Adipose tissue (tissue), 3 donors: Measurements from ENCODE around the gene ANAPC2. TPM values are rescaled to one million over a fixed set of nuclear protein-coding genes. Genes with fewer than 3 reads are reported as not detected.

Experiments
- H3K27ac ChIP-seq: one replicate; pipeline ENCODE4 v1.5.1; 2013; ENCODE audit warnings: low read depth, low read length
- WGBS, 3 donors: extraction: QIAGEN DNeasy Blood & Tissue Kit; methylation state at CpG; one replicate each; pipeline ENCODE4 v1.1.7; 2013; 5-methylcytosine and 5-hydroxymethylcytosine counted together
- polyA plus RNA-seq, 3 donors: library from polyadenylated mRNA; stranded (reverse); fragments of 200-250 nt; gene quantifications; one replicate each; pipeline ENCODE4 v1.2.3, GENCODE V29; 2013
- donor health status: healthy with polysubstance abuse.
- donor health status: Bipolar disorder and iron deficiency.
- donor health status: healthy.

Gene ANAPC2
- polyA plus RNA-seq = 10 to 100 TPM; 27.5 to 39.9 (median 38.6) TPM

GRCh38 chr9:137188490-137189296 is at the start of gene ANAPC2, which contains the start of gene SSNA1:
TSS of gene ANAPC2 (minus strand) at chr9:137188560. CDS start at chr9:137188532, 28 bp downstream.
TSS of gene SSNA1 (plus strand) at chr9:137188676. CDS start at chr9:137188727, 51 bp downstream.
- peak within 1 kb of the TSS; percentile 62 for H3K27ac ChIP-seq
- 0% methylated on average over 68 to 98 of the region's 98 CpGs for WGBS, 3 donors

GRCh38 chr9:137236936-137237421 is 48.6 kb upstream of the ANAPC2 start:
- no peak overlapping the region for H3K27ac ChIP-seq
- 31 to 37% (median 37%) methylated on average over 11 of the region's 11 CpGs for WGBS, 3 donors

DNA sequence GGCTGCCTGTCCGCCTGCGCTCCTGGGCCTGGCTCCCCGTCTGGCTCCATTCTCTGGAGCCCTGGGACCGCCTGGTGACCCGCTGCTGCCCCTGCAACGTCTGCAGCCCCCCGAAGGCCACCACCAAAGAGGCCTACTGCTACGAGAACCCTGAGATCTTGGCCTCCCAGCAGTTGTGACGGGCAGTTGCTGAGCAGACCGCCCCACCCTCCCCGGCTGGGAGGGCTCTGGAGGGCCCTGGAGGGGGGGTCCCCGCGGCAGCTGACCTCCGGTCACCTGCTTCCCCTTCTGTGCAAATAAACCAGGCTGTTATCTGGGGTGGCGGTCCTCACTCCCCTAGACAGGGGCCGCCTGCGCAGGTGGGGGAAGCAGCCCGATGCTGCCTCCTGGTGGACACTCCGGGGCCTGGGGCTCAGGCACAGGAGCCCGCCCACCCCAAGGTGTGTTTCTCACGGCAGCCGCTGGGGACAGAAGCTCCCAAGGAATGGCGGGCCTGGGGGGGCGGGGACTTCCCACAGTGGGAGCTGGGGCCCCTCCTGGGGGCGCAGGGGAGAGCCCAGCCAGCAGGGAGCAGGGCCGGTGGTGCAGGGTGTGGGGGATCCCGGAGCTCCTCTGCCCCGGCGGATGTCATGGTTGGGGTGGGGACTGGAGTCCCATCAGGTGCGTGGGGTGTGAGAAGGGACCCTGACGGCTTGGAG is 48.0 kb upstream of the ANAPC2 start:
- no peak overlapping the region for H3K27ac ChIP-seq
- WGBS, 3 donors = 8 to 10% (median 9%) methylated on average over 30 to 31 of the region's 31 CpGs

DNA sequence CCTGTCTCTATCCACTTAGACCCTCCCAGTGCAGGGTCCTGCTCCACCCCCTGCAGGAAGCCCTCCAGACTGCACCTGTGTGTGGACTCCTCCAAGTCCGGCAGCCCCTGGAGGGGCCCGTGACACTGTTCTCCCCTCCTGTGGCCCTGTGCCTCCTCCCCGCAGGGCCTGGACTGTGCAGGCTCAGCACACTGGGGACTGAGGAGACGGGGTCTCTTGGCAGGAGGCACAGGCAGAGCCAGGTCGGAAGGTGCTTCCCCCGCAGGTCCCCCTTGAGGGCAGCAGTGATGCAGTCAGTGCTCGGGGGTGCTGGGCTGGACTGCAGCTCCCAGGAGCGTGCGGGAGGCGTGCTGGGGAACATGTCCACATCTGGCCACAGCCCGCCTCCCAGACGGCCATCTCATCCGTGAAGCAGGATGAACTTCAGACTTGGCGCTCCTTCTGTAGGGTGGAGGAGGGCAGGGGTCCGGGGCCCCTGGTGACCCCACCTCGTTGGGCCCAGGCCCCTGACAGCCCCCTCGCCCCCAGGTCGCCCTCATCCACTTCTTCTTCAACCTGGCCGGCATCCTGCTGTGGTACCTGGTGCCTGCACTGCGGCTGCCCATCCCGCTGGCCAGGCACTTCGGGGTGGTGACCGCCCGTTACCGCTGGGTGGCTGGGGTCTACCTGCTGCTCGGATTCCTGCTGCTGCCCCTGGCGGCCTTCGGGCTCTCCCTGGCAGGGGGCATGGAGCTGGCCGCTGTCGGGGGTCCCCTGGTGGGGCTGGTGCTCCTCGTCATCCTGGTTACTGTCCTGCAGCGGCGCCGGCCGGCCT is 47.3 kb upstream of the ANAPC2 start:
- H3K27ac ChIP-seq = no peak overlapping the region
- 61 to 67% (median 66%) methylated on average over 28 to 35 of the region's 35 CpGs for WGBS, 3 donors

DNA sequence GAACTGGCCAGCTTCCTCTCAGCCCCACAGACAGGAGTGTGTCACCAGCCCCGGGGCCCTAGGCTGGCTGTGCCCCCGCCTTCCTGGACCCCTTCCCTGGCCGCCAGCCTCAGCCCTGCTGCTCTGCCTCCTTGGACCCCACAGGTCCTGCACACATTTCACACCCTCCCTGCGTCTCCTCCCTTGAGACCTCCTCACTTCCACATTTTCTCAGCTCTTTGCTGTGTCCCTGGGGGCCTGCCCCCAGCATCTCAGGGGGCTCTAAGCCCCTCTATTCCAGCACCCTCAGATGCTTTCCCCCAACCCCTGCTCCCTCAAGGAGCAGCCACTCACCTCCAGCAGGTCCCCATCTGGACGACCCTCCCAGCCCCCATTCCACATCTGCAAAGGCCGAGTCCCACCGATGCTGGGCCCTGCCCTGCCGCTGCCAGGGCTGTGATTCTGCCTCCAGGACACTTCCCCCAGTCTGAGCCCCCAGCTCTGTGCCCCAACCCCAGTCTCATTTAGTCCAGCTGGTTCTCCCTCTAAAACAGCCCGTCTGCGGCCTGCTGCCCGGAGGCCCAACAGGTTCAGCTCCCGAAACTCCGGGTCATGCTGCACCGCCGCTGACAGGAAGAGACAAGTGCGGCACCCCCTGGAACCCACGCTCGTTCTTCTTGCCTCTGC is 46.5 kb upstream of the ANAPC2 start:
- H3K27ac ChIP-seq = no peak overlapping the region
- 65 to 82% (median 72%) methylated on average over 17 to 18 of the region's 18 CpGs for WGBS, 3 donors

- WGBS, 3 donors = 47 to 54% (median 49%) methylated on average over 32 to 40 of the region's 40 CpGs
- no peak overlapping the region for H3K27ac ChIP-seq
Measured at GRCh38 chr9:137234055-137234697, 45.8 kb upstream of the ANAPC2 start.

DNA sequence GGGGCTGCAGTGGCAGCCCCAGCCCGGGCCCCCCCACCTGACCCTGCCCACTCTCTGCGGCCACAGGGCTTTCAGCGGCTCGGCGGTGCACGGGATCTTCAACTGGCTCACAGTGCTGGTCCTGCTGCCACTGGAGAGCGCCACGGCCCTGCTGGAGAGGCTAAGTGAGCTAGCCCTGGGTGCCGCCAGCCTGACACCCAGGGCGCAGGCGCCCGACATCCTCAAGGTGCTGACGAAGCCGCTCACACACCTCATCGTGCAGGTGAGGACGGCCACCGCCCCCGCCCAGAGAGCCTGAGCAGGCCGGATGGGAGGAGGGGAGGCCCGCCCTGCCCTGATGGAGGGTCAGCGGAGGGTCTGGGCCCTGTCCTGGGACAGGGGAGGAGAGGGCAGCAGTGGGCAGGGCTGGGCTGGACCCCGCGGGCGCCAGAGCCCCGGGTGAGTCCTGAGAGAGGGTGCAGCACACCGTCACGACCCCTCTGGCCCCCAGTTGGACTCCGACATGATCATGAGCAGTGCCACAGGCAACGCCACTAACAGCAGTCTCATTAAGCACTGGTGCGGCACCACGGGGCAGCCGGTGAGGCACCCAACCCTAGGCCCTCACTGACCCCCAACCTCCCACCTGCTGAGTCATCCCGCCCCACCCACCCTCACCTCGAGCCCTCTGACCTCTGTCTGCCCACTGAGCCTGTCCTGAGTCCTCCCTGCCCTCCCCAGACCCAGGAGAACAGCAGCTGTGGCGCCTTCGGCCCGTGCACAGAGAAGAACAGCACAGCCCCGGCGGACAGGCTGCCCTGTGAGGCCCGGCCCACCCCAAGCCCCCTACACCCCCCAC is 45.0 kb upstream of the ANAPC2 start:
- 69 to 78% (median 74%) methylated on average over 26 to 40 of the region's 40 CpGs for WGBS, 3 donors
- H3K27ac ChIP-seq = no peak overlapping the region

GRCh38 chr9:137232510-137232909 is 44.1 kb upstream of the ANAPC2 start:
- H3K27ac ChIP-seq = no peak overlapping the region
- 66 to 87% (median 75%) methylated on average over 21 to 24 of the region's 24 CpGs for WGBS, 3 donors

DNA sequence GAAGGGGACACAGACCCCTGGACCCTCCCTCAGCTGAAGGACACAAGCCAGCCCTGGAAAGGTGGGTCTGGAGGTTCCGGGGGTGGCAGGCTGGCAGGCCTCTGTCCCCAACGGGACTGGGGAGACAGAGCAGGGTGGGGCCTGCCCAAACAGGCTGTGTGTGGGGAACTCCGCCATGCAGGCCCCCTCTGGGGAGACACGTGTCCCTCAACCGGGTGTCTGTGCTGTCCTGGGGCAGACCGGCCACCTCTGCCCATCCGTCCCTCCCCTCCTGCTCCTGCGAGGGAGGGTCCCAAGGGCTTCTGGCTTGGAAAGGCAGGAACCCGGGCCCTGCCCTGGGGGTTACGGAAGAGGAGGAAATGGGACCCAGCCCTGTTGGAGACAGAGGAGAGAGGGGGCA is 43.7 kb upstream of the ANAPC2 start:
- 57 to 78% (median 69%) methylated on average over 10 of the region's 10 CpGs for whole genome bisulfite sequencing, 3 donors

DNA sequence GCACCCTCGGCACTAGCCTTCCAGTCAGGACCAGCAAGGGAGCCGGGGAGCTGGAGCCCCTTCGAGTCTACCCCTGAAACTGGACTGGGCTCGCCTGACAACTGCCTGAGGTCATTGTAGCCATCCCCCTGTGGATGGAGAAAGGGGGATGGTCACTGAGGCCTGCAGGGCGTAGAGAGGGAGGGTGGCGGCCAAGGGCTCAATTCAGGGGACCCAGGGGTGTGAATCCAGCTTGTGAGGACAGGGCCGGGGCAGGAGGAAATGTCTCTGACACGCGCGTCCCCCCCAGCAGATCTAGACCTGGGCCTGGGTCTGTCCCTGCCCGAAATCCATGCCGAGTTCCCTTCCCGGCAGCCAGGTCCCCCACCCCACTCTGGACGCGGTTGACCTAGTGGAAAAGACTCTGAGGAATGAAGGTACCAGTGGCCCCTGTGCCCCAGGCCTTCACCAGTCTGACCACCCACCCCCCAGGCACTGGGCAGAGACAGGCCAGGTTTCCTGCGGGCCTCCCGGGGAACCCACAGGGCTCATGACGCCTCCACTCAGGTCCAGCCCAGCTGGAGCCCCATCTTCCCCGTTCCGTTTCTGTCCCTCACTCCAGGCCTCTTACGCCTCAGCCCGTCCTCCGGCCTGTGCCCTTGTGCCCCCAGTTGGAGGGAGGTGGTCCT is 43.1 kb upstream of the ANAPC2 start:
- H3K27ac ChIP-seq = no peak overlapping the region
- WGBS, 3 donors = 79 to 89% (median 81%) methylated on average over 22 to 23 of the region's 23 CpGs

More for the DNA sequence above, 43.7 kb upstream of the ANAPC2 start:
- no peak overlapping the region for H3K27ac ChIP-seq

GRCh38 chr9:137230705-137231371 is 42.5 kb upstream of the ANAPC2 start, which contains the start of gene SLC34A3:
TSS of gene SLC34A3 (plus strand) at chr9:137230901. CDS start at chr9:137231703, 802 bp downstream.
- WGBS, 3 donors = 62 to 72% (median 72%) methylated on average over 14 of the region's 14 CpGs
- no peak within 1 kb of the TSS for H3K27ac ChIP-seq

DNA sequence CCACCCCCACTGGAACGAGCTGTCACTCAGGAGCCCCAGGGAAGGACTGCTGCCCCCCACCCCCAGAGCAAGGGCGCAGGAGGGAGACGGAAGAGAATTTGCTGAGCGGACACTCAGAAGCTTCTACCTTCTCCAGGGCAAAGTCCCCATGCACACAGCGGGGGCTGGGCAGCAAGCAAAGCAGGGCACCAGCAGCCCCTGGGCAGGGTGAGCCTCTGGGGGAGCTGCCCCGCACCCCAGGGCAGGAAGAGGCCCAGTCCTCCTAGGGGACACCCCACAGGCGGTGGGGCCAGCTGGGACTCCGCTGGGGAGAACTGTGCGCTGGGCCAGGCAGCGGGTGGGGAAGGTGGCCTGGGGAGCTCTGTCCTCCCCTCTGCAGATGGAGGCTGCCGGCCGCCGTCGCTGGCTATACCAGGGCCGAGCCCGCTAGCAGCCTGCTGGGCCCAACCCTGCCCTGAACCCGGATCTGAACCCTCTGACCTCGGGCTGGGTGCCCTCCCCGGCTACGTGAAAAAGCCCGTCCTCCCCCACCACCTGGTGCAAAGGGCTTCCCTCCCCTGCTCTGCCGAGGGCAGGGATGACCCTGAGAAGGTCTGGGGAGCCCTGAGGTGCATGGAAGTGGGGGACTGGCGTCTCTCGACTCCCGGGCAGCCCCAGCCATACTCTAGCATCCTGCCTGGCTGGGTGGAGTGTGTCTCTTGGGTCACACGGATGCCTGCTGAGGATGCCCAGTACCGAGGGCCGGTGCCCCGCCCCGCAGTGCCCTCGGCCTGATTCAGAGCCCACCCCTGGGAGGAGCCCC is 41.7 kb upstream of the ANAPC2 start:
- no peak overlapping the region for H3K27ac ChIP-seq
- 57 to 63% (median 59%) methylated on average over 24 to 31 of the region's 31 CpGs for WGBS, 3 donors

- 59 to 73% (median 61%) methylated on average over 26 to 27 of the region's 27 CpGs for WGBS, 3 donors
- no peak overlapping the region for H3K27ac ChIP-seq
Measured at GRCh38 chr9:137228968-137229896, 40.9 kb upstream of the ANAPC2 start.

- 53 to 57% (median 56%) methylated on average over 27 to 29 of the region's 29 CpGs for WGBS, 3 donors
- H3K27ac ChIP-seq = no peak overlapping the region
Measured at GRCh38 chr9:137228506-137228967, 40.2 kb upstream of the ANAPC2 start.
